ENCODE results near the gene GABRR2. TPM values are rescaled to one million over a fixed set of nuclear protein-coding genes. Genes with fewer than 3 reads are reported as not detected.

The GABRR2 gene
- total RNA-seq: 0.35 TPM
- long read RNA-seq: 0 reads

DNA sequence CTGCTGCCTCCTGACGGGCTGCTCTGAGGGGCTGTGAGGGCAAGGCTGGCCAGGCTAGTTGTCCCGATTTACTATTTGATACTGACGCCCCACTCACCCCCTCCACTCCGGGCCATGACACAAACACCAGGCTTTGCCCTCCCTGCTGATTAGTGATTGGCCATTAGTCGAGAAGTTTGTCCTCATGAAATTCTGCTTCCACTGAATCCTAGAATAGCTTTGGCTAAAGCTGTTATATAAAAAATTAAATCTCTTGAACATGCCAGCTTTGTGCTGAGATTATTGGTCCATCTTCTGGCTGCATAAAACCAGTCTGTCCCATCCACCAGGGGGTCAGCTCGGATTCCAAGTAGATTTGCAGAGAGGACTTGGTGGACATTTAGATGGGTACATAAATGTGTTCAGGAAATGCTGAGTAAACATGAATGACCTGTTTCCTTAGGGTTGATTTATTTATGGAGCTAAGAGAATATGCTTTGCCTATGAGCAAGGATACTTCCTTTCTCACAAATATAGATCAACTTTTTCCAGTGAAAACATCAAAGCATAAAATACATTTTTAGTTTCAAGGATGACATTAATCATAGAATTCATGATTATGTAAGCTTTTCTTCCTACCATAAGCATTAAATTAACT lies at the start of gene GABRR2:
Gene GABRR2, minus strand, starts transcription at position 51 of the 637 bp plus-strand sequence. CDS start 134 bp downstream, outside the sequence.
- intact Hi-C loops (cut with DNase I): no loop called here
- no peak for ATAC-seq
- DNase-seq (ENCODE audit: missing footprints): no peak

GRCh38 chr6:89364586-89364985 lies 49.5 kb upstream of the GABRR2 start:
- ATAC-seq (no peak), DNase-seq (ENCODE audit: missing footprints) (no peak)
- intact Hi-C loops (cut with DNase I): no loop called here

GRCh38 chr6:89361171-89361570 lies 46.1 kb upstream of the GABRR2 start:
- DNase-seq (ENCODE audit: missing footprints) (no peak), ATAC-seq (no peak)
- intact Hi-C loops (cut with DNase I): no loop called here

- intact Hi-C loops (cut with DNase I): no loop called here
- DNase-seq (ENCODE audit: missing footprints): no peak
These were observed 45.4 kb upstream of the GABRR2 start for GRCh38 chr6:89360415-89360999.

DNA sequence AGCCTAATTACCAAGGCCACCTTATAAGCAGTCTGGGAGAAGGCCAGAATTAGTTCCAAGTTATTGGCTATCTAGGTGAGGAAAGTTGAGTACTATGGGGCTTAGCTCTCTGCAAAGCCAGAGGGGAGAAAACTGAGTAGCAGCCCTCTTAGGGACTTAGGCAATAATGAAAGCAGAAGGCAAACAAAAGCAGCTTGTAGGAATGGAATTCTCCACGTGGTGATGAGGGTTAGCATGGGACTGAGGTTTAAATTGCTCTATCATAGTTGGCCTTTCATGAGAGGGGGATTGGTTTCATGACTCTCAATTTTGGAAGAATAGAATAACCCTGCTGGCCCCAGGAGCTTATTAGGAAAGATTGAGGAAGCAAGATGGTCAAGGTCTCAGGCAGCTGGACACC lies 44.5 kb upstream of the GABRR2 start:
- ATAC-seq (no peak), DNase-seq (ENCODE audit: missing footprints) (no peak)
- intact Hi-C loops (cut with DNase I): loop anchor here (10.0 kb wide), 2 partner anchors 245 to 395 kb away; partner anchors contain the start of genes RNGTT and SRSF12

More at GRCh38 chr6:89360415-89360999, 45.4 kb upstream of the GABRR2 start:
- ATAC-seq: no peak

DNA sequence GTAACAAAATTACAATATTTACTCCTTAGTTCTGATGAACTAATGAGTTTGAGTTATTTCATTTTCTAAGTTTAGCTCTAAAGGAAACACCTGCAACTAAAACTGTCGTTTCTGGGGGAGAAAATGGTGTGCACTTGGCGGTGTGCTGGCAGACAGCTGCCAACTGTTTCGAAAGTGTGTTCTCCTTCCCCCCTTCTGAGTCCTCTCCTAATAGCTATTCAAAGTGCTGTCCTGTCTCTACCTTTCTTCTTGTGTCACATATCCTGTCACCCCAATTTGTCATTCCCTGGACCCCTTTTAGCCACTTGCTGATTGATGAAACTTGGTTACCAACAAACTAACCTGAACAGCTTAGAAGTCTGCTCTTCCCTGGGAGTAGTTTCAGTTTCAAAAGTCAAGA lies 42.3 kb upstream of the GABRR2 start:
- DNase-seq (ENCODE audit: missing footprints): no peak
- intact Hi-C loops (cut with DNase I): loop anchor here (10.0 kb wide), 2 partner anchors 243 to 393 kb away; partner anchors contain the start of genes RNGTT and SRSF12
- ATAC-seq: no peak

GRCh38 chr6:89356642-89357170 lies 41.6 kb upstream of the GABRR2 start:
- intact Hi-C loops (cut with DNase I): loop anchor here (10.0 kb wide), 2 partner anchors 242 to 392 kb away; partner anchors contain the start of genes RNGTT and SRSF12
- ATAC-seq (no peak), DNase-seq (ENCODE audit: missing footprints) (no peak)

DNA sequence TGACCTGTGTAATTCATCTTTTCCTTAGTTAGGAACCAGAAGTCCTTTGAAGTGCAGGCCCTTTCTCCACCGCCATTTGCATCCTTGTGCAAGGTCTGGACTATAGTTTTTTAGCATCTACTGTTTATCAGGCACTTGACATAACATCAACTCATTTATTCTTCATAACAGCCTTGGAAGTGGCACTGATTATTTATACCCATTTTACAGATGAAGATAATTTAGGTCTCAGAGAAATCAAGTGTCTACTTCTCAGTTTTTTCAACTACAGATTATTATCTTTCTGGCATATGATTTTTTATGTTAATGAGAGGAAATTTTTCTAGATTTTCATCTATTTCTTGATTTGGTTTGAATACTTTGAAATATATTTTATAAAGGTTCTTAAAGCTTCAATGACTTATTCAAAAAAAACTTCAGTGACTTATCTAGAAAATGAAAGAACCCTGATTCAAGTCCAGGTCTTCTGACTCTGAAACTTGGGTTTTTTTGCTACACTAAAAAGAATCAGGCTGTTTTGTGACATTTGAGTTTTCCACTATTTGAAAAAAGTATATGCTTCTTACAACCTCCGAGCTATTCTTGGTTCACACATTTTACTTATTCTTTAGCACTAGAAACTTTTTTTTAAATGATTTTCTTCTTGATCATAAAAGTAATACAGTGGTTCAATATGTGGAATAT lies 40.6 kb upstream of the GABRR2 start:
- DNase-seq (ENCODE audit: missing footprints) (no peak), ATAC-seq (no peak)
- intact Hi-C loops (cut with DNase I): loop anchor here (10.0 kb wide), 2 partner anchors 241 to 391 kb away; partner anchors contain the start of genes RNGTT and SRSF12

DNA sequence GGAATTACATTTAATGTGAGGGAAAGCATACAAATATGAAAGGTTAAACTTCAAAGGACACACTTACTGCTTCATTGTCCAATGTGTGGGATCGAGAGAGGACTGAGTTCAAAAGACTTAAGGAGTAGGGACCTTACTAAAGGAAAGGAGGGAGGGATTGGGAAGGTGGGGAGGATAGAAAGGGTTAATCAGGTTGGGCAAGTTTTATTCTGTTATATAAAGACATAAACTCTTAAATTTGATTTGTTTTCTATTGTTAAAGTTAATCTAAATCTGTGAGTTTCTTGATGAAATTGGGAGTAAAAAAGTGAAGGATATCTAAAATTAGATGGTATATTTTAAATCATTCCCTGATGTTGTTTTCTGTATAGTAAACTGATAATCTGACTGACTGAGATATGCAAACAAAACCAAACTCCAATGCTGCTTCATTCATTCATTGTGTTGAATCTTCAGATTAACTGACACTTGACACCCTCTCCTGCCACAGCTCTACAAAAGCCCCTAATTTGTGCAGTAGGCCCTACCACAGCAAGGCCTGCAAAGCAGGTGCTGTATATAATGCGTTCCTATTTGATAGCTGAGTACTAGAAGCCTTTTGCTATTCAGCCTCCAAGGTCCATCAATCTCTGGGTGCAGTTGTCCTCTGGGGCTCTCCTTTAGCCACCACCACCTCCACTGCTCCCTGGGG lies 38.7 kb upstream of the GABRR2 start:
- intact Hi-C loops (cut with DNase I): loop anchor here (2.0 to 10.0 kb wide), 3 partner anchors 41 to 389 kb away; partner anchors contain the start of genes RNGTT and SRSF12
- DNase-seq (ENCODE audit: missing footprints) (no peak), ATAC-seq (no peak)

- DNase-seq (ENCODE audit: missing footprints): peak; percentile 77
- no peak for ATAC-seq
- intact Hi-C loops (cut with DNase I): loop anchor here (2.0 to 10.0 kb wide), 3 partner anchors 40 to 388 kb away; partner anchors contain the start of genes RNGTT and SRSF12
These were observed 38.0 kb upstream of the GABRR2 start for GRCh38 chr6:89353118-89353556.

DNA sequence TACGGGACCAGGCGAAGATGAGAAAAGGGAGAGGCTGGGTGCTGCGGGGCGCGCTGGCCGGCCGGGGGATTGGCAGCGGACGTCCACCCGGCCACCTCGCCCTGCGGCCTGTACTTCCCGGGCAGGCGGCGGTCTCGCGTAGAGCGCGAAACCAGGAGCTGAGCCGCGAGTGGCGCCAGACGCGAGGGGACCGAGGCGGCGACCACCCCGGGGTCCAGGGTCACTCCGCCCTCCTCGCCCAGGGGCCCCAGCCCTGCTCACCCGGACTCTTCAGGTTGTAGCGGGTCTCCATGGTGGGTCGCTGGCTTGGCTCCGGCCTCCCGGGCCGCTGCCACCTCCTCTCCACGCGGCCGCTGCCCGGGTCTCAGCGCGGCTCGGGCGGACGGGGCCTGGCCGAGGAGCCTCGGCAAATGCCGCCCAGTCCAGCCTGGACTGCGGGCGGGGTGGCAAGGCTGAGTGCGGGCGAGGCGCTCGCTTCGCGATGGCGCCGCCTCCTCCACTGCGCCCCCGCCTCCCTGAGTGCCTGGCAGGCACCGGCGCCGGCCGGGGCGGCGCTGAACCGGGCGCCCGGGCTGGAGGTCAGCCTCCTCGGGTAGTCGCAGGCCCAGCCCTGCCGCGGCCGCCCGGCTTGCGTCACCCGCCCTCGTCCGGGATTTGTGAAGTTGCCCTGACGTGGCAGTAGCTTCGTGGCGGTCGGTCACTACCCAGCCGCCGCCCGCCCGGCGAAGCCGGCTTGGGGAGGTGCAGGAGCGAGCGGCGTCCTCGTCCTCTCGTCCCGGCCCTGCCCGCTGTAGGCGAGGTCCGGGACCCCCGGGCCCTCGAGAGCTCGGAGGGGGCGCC lies 37.4 kb upstream of the GABRR2 start, which contains the start of gene UBE2J1:
Gene UBE2J1, minus strand, starts transcription at position 445 of the 840 bp plus-strand sequence. Its CDS starts 153 bp downstream, at position 292.
- ATAC-seq: peak; percentile 99
- DNase-seq (ENCODE audit: missing footprints): peak; percentile 98
- intact Hi-C loops (cut with DNase I): loop anchor here (2.0 to 10.0 kb wide), 3 partner anchors 40 to 388 kb away; partner anchors contain the start of genes RNGTT and SRSF12

GRCh38 chr6:89351671-89352277 lies 36.7 kb upstream of the GABRR2 start:
- intact Hi-C loops (cut with DNase I): loop anchor here (2.0 to 10.0 kb wide), 3 partner anchors 39 to 387 kb away; partner anchors contain the start of genes RNGTT and SRSF12
- ATAC-seq (no peak), DNase-seq (ENCODE audit: missing footprints) (no peak)

DNA sequence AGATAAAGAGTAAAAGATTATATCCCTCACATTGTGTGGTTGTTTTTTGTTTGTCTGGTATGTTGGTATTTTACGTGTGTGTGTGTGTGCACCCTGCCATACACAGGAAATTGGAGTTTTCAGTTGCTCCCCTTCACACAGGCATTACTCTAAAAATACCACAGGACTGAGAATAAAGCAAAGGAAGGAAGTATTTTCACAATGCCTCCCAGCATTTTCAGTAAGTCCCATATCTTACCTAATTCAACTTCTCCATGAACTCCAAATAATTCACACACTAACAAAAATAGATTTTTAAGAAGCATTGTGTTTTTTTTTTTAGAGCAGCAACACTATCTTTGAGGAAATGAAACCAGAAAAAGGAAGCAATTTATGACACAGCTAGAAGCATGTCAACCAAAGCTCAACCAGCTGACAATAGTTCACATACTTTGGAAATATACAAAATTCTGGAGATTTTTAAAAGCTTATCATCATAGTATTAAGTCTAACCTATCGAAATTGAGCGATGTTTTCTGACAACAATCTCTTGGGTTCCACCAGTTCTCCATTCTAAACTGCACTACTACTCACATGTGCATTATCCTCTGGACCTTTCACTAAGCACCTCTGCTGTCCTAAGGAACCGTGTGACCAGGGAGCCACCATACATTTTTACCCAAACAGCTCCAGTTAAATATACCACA lies 35.3 kb upstream of the GABRR2 start:
- intact Hi-C loops (cut with DNase I): loop anchor here (10.0 kb wide), 2 partner anchors 236 to 386 kb away; partner anchors contain the start of genes RNGTT and SRSF12
- no peak for DNase-seq (ENCODE audit: missing footprints)

GRCh38 chr6:89348372-89348771 lies 33.3 kb upstream of the GABRR2 start:
- no peak for DNase-seq (ENCODE audit: missing footprints)
- intact Hi-C loops (cut with DNase I): no loop called here
- ATAC-seq: no peak

More for the DNA sequence above, 35.3 kb upstream of the GABRR2 start:
- no peak for ATAC-seq

DNA sequence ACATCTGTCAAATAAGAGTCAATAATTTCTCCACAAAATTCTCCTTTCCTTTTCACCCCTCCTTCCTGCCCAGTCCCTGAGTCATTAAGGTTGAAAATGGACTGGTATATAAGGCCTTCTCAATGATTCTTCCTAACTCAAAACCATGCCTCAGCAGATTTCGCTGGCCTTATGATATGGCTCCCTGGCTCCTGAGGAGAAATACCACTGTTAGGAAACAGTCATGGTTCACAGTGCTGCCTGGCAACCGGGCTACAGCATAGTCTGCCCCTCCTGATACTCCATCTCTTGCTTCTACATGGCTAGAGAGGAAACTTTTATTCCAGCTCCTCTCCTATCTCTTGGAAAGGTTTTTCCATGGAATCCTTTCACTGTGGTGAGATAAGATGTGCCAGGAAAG lies 32.7 kb upstream of the GABRR2 start:
- no peak for ATAC-seq
- intact Hi-C loops (cut with DNase I): no loop called here
- DNase-seq (ENCODE audit: missing footprints): no peak

DNA sequence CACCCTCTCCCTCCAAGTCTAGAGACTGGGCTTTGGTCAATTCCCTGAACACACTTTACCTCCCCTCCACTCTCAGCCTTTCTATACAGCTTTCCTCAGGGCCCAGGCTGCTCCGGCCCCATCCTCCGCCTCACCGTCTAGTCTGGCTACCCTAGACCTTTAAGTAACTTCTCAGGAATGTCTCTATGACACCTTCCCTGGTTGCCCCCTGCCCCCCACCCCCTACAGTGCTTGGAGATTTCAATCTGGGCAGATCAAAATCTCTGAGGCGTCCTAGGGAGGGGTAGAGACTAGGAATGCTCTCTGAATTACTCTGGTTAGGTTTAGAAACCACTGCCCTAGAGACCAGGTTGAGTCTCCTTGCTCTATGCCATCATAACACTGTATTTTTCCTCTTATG lies 31.3 kb upstream of the GABRR2 start:
- ATAC-seq (no peak), DNase-seq (ENCODE audit: missing footprints) (peak; percentile 30)
- intact Hi-C loops (cut with DNase I): no loop called here

All from Right ventricle myocardium inferior (tissue), 1 donor.